GM23248 (cell line): Measurements from ENCODE around the gene PDE12. TPM values are rescaled to one million over a fixed set of nuclear protein-coding genes. Genes with fewer than 3 reads are reported as not detected.

Experiments
- DNase-seq: peaks from one replicate; pipeline ENCODE4 v3.0.0-alpha.2; 2015
- H2AFZ ChIP-seq: fragments of 200-600 bp; sonication (generic); 2 replicates; pipeline ENCODE4 v1.6.1; 2016; ENCODE audit warnings: antibody characterized with exemption
- H3F3A ChIP-seq: fragments of 200-600 bp; sonication (generic); 2 replicates; pipeline ENCODE4 v1.6.1; 2016; ENCODE audit warnings: mild to moderate bottlenecking, antibody characterized with exemption, mixed run types; ENCODE audit not compliant: insufficient read depth
- H3K27ac ChIP-seq: fragments of 200-600 bp; sonication (generic); 2 replicates; pipeline ENCODE4 v1.5.1; 2016; ENCODE audit warnings: mild to moderate bottlenecking
- H3K27me3 ChIP-seq: fragments of 200-600 bp; sonication (generic); replicated peaks from 2 replicates; pipeline ENCODE4 v1.6.1; 2016; ENCODE audit warnings: mild to moderate bottlenecking; ENCODE audit not compliant: insufficient read depth
- H3K36me3 ChIP-seq: fragments of 200-600 bp; sonication (generic); 2 replicates; pipeline ENCODE4 v1.6.1; 2016; ENCODE audit warnings: low read depth, mild to moderate bottlenecking
- H3K4me1 ChIP-seq: fragments of 200-600 bp; sonication (generic); 2 replicates; pipeline ENCODE4 v1.6.1; 2016; ENCODE audit warnings: mild to moderate bottlenecking; ENCODE audit not compliant: insufficient read depth
- H3K4me2 ChIP-seq: fragments of 200-600 bp; sonication (generic); one replicate; pipeline ENCODE4 v1.6.1; 2016; ENCODE audit warnings: mild to moderate bottlenecking; ENCODE audit not compliant: unreplicated experiment
- H3K4me3 ChIP-seq: fragments of 200-600 bp; sonication (generic); 2 replicates; pipeline ENCODE4 v1.5.1; 2016; ENCODE audit warnings: mild to moderate bottlenecking
- H3K79me2 ChIP-seq: fragments of 200-600 bp; sonication (generic); 2 replicates; pipeline ENCODE4 v1.6.1; 2016; ENCODE audit warnings: mild to moderate bottlenecking; ENCODE audit not compliant: insufficient read depth
- H3K9ac ChIP-seq: fragments of 200-600 bp; sonication (generic); 2 replicates; pipeline ENCODE4 v1.6.1; 2016; ENCODE audit warnings: mild to moderate bottlenecking
- H3K9me2 ChIP-seq: fragments of 200-600 bp; sonication (generic); 2 replicates; pipeline ENCODE4 v1.6.1; 2016; ENCODE audit warnings: mixed run types, mild to moderate bottlenecking, moderate library complexity; ENCODE audit not compliant: insufficient read depth
- H3K9me3 ChIP-seq: fragments of 200-600 bp; sonication (generic); one replicate; pipeline ENCODE4 v1.6.1; 2017; ENCODE audit warnings: low read depth
- H4K20me1 ChIP-seq: fragments of 200-600 bp; sonication (generic); 2 replicates; pipeline ENCODE4 v1.6.0; 2016; ENCODE audit not compliant: insufficient read depth
- EZH2 ChIP-seq: fragments of 200-600 bp; sonication (generic); IDR thresholded peaks from 2 replicates; pipeline ENCODE4 v1.6.1; 2018; ENCODE audit warnings: antibody characterized with exemption, mild to moderate bottlenecking; ENCODE audit not compliant: insufficient read depth, poor library complexity, severe bottlenecking
- EZH2phosphoT487 ChIP-seq: fragments of 200-600 bp; sonication (generic); IDR thresholded peaks from 2 replicates; pipeline ENCODE4 v1.6.1; 2018; ENCODE audit warnings: antibody characterized with exemption, moderate library complexity, mild to moderate bottlenecking, low read depth; ENCODE audit not compliant: insufficient read depth
- WGBS, 2 experiments: methylation state at CpG; one replicate each; pipeline ENCODE4 v1.1.6; 2015 to 2017; ENCODE audit warnings: low lambda C conversion rate in 2 of 2, low coverage in 1 of 2; ENCODE audit errors: missing lambda C conversion rate in 2 of 2; 5-methylcytosine and 5-hydroxymethylcytosine counted together
- in situ Hi-C: fragments of 300-500 bp; cut with MboI; formaldehyde crosslinking; loops from 2 replicates; pipeline ENCODE4 v1.15.0; 2020
- polyA plus RNA-seq: library from polyadenylated mRNA; unstranded; fragments of >200 nt; fragmentation: Nextera tagmentation; extraction: Ambion mirVana; gene quantifications from 2 replicates; pipeline ENCODE4 v1.2.1, GENCODE V29; 2016
- total RNA-seq: library from RNA; depleted of rRNA; stranded (reverse); fragments of >200 nt; shearing (Covaris generic); gene quantifications from 2 replicates; pipeline ENCODE4 v1.2.3, GENCODE V29; 2014

PDE12 gene
- total and polyA plus RNA-seq, 2 experiments from 2014 or later = 14.6 to 21.4 TPM

DNA sequence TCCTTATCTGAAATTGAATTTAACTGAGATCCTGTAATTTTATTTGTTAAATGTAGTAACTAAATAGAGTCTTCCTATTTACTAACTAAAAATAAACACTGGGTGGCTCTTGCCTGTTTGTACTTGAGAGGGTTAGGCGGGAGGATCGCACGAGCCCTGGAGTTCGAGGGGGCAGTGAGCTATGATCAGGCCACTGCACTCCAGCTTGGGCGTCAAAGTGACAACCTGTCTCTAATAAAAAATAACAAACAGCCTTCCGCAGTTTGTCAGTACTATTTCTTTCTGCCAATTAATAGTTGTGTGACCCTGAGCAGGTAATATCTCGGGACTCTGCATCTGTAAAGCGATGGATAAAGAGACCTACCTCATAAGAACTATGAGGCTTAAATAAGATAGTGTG, 768 bp upstream of the PDE12 start:
- peak overlapping the region; percentile 93 for H3K9ac ChIP-seq
- in situ Hi-C loops = no loop called here
- peaks cover 43% of the 10 kb centered on the region for H3K79me2 ChIP-seq

DNA sequence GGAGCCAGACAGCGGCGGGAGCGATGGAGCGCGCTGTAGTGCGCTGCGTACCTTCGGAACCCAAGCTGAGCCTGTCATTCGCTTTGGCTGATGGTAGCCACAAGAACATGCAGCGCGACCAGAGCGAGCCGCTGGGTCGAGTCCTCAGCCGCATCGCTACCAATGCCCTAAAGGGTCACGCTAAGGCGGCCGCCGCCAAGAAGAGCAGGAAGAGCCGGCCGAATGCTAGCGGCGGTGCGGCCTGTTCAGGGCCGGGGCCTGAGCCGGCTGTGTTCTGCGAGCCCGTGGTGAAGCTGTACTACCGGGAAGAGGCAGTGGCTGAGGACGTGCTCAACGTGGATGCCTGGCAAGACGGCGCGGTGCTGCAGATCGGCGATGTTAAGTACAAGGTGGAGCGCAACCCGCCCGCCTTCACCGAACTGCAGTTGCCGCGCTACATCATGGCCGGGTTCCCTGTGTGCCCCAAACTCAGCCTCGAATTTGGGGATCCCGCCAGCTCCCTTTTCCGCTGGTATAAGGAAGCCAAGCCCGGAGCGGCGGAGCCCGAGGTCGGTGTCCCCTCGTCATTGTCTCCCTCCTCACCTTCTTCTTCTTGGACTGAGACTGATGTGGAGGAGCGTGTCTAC, 498 bp downstream of the PDE12 start:
- H3F3A ChIP-seq = peaks cover 20% of the 10 kb centered on the region
- H3K27me3 ChIP-seq = no peaks in the 10 kb centered on the region
- H3K4me1 ChIP-seq = peaks cover 31% of the 10 kb centered on the region
- 1% methylated on average over 53 to 54 of the region's 54 CpGs for WGBS, 2 experiments
- H3K4me2 ChIP-seq = peak overlapping the region; percentile 100
- in situ Hi-C loops = no loop called here
- peak; percentile 64 for DNase-seq
- peak overlapping the region; percentile 87 for H3K27ac ChIP-seq
- peak overlapping the region; percentile 100 for H2AFZ ChIP-seq
- H3K9me2 ChIP-seq = no peaks in the 10 kb centered on the region
- peaks cover 56% of the 10 kb centered on the region for H3K79me2 ChIP-seq
- no peaks in the 10 kb centered on the region for H4K20me1 ChIP-seq
- peak overlapping the region; percentile 93 for H3K9ac ChIP-seq
- peak overlapping the region; percentile 99 for H3K4me3 ChIP-seq
- no peaks in the 10 kb centered on the region for H3K9me3 ChIP-seq
- TF ChIP-seq EZH2 = no peak
- TF ChIP-seq EZH2phosphoT487 = no peak
- peaks cover 14% of the 10 kb centered on the region; the same call in 1 of the 2 replicates for H3K36me3 ChIP-seq

More for the DNA sequence above, 768 bp upstream of the PDE12 start:
- Histone ChIP-seq H3F3A (peaks cover 12% of the 10 kb centered on the region; the same call in 1 of the 2 replicates), H3K4me1 (peaks cover 21% of the 10 kb centered on the region), H4K20me1 (no peaks in the 10 kb centered on the region), H3K4me3 (peak overlapping the region; percentile 99), H3K9me3 (no peaks in the 10 kb centered on the region), H3K4me2 (peak overlapping the region; percentile 100), H3K27me3 (no peaks in the 10 kb centered on the region), H2AFZ (peak overlapping the region; percentile 100), H3K9me2 (no peaks in the 10 kb centered on the region), H3K27ac (peak overlapping the region; percentile 87), H3K36me3 (peaks cover 5% of the 10 kb centered on the region; the same call in 1 of the 2 replicates)
- peak; percentile 31 for DNase-seq
- TF ChIP-seq EZH2 (no peak), EZH2phosphoT487 (no peak)
- WGBS, 2 experiments = 8 to 12% methylated on average over 8 of the region's 8 CpGs

DNA sequence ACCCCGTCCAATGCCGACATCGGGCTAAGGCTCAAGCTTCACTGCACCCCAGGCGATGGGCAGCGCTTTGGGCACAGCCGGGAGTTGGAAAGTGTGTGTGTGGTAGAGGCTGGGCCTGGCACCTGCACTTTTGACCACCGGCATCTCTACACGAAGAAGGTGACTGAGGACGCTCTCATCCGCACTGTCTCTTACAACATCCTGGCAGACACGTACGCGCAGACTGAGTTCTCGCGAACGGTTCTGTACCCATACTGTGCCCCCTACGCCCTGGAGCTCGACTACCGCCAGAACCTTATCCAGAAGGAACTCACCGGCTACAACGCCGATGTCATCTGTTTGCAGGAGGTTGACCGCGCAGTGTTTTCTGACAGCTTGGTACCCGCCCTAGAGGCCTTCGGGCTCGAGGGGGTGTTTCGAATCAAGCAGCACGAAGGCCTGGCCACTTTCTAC, 1.0 kb downstream of the PDE12 start:
- Histone ChIP-seq H3K9me2 (no peaks in the 10 kb centered on the region), H4K20me1 (no peaks in the 10 kb centered on the region), H3K4me2 (peak overlapping the region; percentile 100), H3K27ac (peak overlapping the region; percentile 87), H3F3A (peaks cover 26% of the 10 kb centered on the region), H3K9ac (peak overlapping the region; percentile 93), H2AFZ (peak overlapping the region; percentile 100), H3K36me3 (peaks cover 15% of the 10 kb centered on the region; the same call in 1 of the 2 replicates), H3K9me3 (no peaks in the 10 kb centered on the region), H3K4me3 (peak overlapping the region; percentile 99), H3K4me1 (peaks cover 36% of the 10 kb centered on the region), H3K27me3 (no peaks in the 10 kb centered on the region), H3K79me2 (peaks cover 61% of the 10 kb centered on the region)
- TF ChIP-seq EZH2phosphoT487 (no peak), EZH2 (no peak)
- 4% methylated on average over 29 of the region's 29 CpGs for WGBS, 2 experiments
- in situ Hi-C loops = no loop called here
- peak; percentile 79 for DNase-seq

DNA sequence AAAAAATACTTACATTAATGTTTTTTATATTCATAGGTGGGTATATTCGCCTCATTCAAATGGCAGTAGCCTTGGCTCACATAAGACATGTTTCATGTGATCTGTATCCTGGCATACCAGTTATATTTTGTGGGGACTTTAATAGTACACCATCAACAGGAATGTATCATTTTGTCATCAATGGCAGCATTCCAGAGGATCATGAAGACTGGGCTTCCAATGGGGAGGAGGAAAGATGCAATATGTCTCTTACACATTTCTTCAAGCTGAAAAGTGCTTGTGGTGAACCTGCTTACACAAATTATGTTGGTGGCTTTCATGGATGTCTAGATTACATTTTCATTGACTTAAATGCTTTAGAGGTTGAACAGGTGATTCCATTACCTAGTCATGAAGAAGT, 3.5 kb downstream of the PDE12 start:
- Histone ChIP-seq H3K36me3 (peaks cover 22% of the 10 kb centered on the region; the same call in 1 of the 2 replicates), H3K4me3 (0 out of 2 replicates have a peak overlapping the region, but pooled peaks have one; percentile 13), H3K4me1 (peaks cover 36% of the 10 kb centered on the region), H3K27me3 (no peaks in the 10 kb centered on the region), H3F3A (peaks cover 50% of the 10 kb centered on the region), H4K20me1 (no peaks in the 10 kb centered on the region), H3K9ac (no peak overlapping the region), H3K79me2 (peaks cover 85% of the 10 kb centered on the region), H3K9me2 (no peaks in the 10 kb centered on the region), H3K27ac (peak overlapping the region; percentile 6; the same call in 1 of the 2 replicates), H3K4me2 (peak overlapping the region; percentile 36), H3K9me3 (no peaks in the 10 kb centered on the region), H2AFZ (no peak overlapping the region)
- 93 to 94% methylated on average over 1 of the region's 1 CpG for WGBS, 2 experiments
- in situ Hi-C loops = no loop called here
- peak; percentile 64 for DNase-seq
- TF ChIP-seq EZH2phosphoT487 (no peak), EZH2 (no peak)
